Activated CD8-positive, alpha-beta T cell treated with anti-CD3 and anti-CD28 coated beads, Interleukin-2, amount 10 ng/mL, durations not matched to agents 7 days and 5 days (primary cell): Measurements from ENCODE around the gene TLCD3B. TPM values are rescaled to one million over a fixed set of nuclear protein-coding genes. Genes with fewer than 3 reads are reported as not detected.

Experiments
- ATAC-seq: fragments of 150-1000 bp; cut with Tn5 transposase; one replicate; pipeline ENCODE4 v1.10.0; 2021; ENCODE audit warnings: moderate library complexity
- CTCF ChIA-PET: fragments of 350-600 bp; sonication (Branson Sonifier 250); formaldehyde crosslinking; loops from one replicate; lab custom pipeline; 2021; ENCODE audit warnings: antibody characterized with exemption; lab: Charles Lee
- POLR2A ChIA-PET: fragments of 350-600 bp; sonication (Branson Sonifier 250); formaldehyde crosslinking; loops from one replicate; lab custom pipeline; 2021; ENCODE audit warnings: antibody characterized with exemption; lab: Charles Lee
- DNase-seq: peaks from one replicate; pipeline ENCODE4 v3.0.0-alpha.2; 2020
- H3K27ac Mint-ChIP-seq: one replicate; pipeline ENCODE4 v1.8.0; 2021; ENCODE audit warnings: mild to moderate bottlenecking, mixed read lengths
- H3K27me3 Mint-ChIP-seq: one replicate; pipeline ENCODE4 v1.8.0; 2021; ENCODE audit warnings: low read depth, mixed read lengths
- H3K36me3 Mint-ChIP-seq: one replicate; pipeline ENCODE4 v1.8.0; 2021; ENCODE audit warnings: low read depth, mixed read lengths
- H3K4me1 Mint-ChIP-seq: one replicate; pipeline ENCODE4 v1.8.0; 2021; ENCODE audit warnings: low read depth, mixed read lengths
- H3K4me3 Mint-ChIP-seq: one replicate; pipeline ENCODE4 v1.8.0; 2021; ENCODE audit warnings: mild to moderate bottlenecking, mixed read lengths
- H3K9me3 Mint-ChIP-seq: one replicate; pipeline ENCODE4 v1.8.0; 2022; ENCODE audit warnings: mixed read lengths; ENCODE audit not compliant: insufficient read depth
- total RNA-seq, 2 experiments: library from RNA; stranded (reverse); gene quantifications; one replicate each; pipeline ENCODE4 v1.2.3, GENCODE V29; 2021

The TLCD3B gene
- total RNA-seq, 2 experiments from 2014 or later = 4.6 TPM

DNA sequence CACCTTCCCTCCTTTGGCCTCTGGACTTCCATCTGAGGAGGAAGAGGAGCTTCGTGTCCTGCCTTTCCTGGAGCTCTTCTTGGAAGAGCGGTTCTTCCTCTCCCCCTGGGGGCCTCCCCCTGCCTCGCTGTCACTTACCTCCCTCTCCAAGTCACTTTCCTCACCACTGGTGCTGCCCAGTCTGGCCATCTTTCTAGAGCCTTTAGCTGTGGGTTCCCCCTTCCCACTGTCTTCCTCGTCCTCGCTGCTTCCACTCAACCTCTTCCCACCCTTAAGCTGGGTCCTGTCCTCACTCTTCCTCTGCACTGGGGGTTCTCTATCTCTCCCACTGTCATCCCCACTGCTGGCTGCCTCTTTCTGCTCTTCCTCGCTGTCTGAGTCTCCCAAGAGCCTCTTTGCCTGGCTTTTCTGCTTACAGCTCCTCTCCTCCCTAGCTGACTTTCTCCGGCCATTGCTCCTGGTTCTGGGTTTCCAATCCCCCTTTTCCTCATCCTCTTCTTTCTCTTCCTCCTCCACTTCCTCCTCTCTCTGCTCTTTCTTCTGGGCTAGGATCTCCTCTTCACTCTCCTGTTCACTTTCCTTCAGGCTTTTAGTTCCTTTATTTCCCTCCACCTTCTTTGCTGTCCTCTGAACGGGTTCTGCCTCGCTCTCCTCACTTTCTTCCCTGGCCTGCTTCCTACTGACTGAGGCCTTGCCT is 37.0 kb downstream of the TLCD3B start:
- Mint-ChIP-seq H3K27me3 (no peaks in the 10 kb centered on the region), H3K36me3 (peaks cover 55% of the 10 kb centered on the region), H3K27ac (peak overlapping the region; percentile 96), H3K4me3 (peak overlapping the region; percentile 99), H3K4me1 (peaks cover 27% of the 10 kb centered on the region), H3K9me3 (no peaks in the 10 kb centered on the region)
- DNase-seq = no peak
- CTCF ChIA-PET = interaction anchor here (1.5 to 3.0 kb wide), 2 partner anchors 21 to 38 kb away, joined by 3 to 11 read pairs; partner anchors contain the start of gene TAOK2
- POLR2A ChIA-PET = interaction anchor here (0.6 to 5.0 kb wide), 6 partner anchors 8 to 133 kb away, joined by 3 to 48 read pairs (median 6); partner anchors contain the start of genes KCTD13 and TAOK2
- ATAC-seq = no peak

DNA sequence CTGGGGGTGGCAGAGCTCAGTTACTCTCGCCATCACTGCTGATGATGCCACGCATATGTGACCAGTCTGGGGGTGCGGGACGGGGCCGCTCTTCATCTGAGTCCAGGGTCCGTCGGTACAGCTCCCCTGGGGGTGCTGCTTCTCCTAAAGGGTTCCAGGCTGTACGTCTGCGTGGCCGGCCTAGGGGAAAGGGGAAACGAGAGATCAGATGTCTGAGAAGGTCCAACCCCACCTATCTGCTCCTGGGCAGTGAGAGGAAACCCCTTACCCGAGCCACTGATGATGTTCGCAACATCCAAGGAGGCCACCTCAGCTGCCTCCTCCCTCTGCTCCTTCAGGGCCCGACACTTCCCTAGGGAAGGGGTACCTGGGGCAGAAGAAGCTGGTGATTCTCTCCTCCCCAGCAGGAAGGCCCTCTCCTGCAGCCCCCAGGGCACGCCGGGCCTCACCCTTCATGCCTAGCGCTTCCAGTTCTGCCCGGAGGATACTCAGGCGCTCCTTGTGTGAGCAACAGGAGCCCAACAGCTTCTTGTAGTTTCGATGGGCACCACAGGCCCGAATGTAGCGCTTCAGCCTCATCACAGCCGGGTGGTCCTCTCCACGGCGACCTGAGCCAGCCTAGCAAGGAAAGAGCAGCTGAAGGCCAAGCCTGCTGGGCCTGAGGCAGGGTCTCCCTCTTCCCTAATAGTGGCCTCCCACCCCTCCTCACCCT is 37.7 kb downstream of the TLCD3B start:
- ChIA-PET POLR2A (interaction anchor here (1.1 to 5.0 kb wide), 4 partner anchors 11 to 67 kb away, joined by 3 to 48 read pairs (median 10); partner anchors contain the start of genes KCTD13 and TAOK2), CTCF (interaction anchor here (1.5 kb wide), 1 partner anchor 39 kb away, joined by 3 read pairs; no protein-coding TSS in a partner anchor)
- Mint-ChIP-seq H3K27ac (no peak overlapping the region), H3K4me3 (peak overlapping the region; percentile 99), H3K4me1 (peaks cover 25% of the 10 kb centered on the region), H3K36me3 (peaks cover 54% of the 10 kb centered on the region), H3K9me3 (no peaks in the 10 kb centered on the region), H3K27me3 (no peaks in the 10 kb centered on the region)
- ATAC-seq (no peak), DNase-seq (no peak)

DNA sequence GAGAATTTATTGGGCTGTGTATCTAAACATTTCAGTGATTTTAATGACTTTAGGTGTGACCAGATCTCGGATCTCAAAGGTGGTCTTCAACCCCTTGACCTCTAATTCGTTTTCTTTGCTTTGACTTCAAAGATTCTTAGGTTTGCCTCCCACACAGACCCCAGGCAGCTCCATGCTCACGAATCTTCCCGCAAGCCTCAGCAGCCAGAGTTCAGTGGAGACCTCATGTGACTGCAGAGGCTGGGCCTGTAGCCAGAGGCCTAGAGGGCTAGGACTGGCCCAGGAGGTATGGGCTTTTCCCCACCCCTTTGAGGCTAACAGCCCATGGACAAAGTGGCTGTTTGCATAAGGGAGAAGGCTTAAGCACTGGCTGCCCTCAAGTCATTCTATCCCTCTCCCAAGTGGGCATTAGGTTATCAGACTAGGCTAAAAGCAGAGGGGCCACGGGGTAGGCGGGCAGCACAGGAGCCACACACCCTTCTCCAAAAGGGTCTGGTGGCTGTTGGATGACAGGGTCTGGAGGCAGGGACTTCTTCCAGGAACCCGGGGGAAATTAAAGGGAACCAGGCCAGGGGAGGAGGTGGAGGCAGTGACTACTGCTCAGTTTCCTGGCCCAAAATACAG is 38.6 kb downstream of the TLCD3B start:
- POLR2A ChIA-PET = interaction anchor here (1.1 to 5.0 kb wide), 3 partner anchors 10 to 66 kb away, joined by 5 to 48 read pairs (median 14); partner anchors contain the start of genes KCTD13 and TAOK2

GRCh38 chr16:29991571-29991904 is 39.5 kb downstream of the TLCD3B start:
- ChIA-PET POLR2A (interaction anchor here (1.1 kb wide), 1 partner anchor 16 kb away, joined by 4 read pairs; no protein-coding TSS in a partner anchor), CTCF (no interaction called here)
- Mint-ChIP-seq H3K4me1 (peaks cover 15% of the 10 kb centered on the region), H3K36me3 (peaks cover 50% of the 10 kb centered on the region), H3K27me3 (no peaks in the 10 kb centered on the region), H3K9me3 (no peaks in the 10 kb centered on the region), H3K27ac (no peak overlapping the region), H3K4me3 (no peak overlapping the region)
- no peak for DNase-seq
- ATAC-seq = no peak

More for the DNA sequence above, 38.6 kb downstream of the TLCD3B start:
- Mint-ChIP-seq H3K27me3 (no peaks in the 10 kb centered on the region), H3K4me1 (peaks cover 20% of the 10 kb centered on the region), H3K27ac (peak overlapping the region; percentile 46), H3K4me3 (no peak overlapping the region), H3K36me3 (peaks cover 51% of the 10 kb centered on the region), H3K9me3 (no peaks in the 10 kb centered on the region)
- ATAC-seq (no peak), DNase-seq (no peak)
- CTCF ChIA-PET = no interaction called here

DNA sequence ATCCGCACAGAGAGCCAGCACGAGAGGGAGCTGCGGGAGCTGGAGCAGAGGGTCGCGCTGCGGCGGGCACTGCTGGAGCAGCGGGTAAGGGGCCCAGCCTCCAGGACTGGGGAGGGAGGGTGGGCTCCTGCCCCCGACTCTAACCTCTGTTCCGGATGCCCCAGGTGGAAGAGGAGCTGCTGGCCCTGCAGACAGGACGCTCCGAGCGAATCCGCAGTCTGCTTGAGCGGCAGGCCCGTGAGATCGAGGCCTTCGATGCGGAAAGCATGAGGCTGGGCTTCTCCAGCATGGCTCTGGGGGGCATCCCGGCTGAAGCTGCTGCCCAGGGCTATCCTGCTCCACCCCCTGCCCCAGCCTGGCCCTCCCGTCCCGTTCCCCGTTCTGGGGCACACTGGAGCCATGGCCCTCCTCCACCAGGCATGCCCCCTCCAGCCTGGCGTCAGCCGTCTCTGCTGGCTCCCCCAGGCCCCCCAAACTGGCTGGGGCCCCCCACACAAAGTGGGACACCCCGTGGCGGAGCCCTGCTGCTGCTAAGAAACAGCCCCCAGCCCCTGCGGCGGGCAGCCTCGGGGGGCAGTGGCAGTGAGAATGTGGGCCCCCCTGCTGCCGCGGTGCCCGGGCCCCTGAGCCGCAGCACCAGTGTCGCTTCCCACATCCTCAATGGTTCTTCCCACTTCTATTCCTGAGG is 40.0 kb downstream of the TLCD3B start:
- DNase-seq (no peak), ATAC-seq (no peak)
- CTCF ChIA-PET = no interaction called here
- Mint-ChIP-seq H3K27me3 (no peaks in the 10 kb centered on the region), H3K4me3 (no peak overlapping the region), H3K9me3 (no peaks in the 10 kb centered on the region), H3K36me3 (peaks cover 48% of the 10 kb centered on the region), H3K4me1 (peaks cover 15% of the 10 kb centered on the region), H3K27ac (no peak overlapping the region)
- POLR2A ChIA-PET = interaction anchor here (1.1 kb wide), 2 partner anchors 16 to 29 kb away, joined by 3 to 4 read pairs; partner anchors contain the start of gene TMEM219

DNA sequence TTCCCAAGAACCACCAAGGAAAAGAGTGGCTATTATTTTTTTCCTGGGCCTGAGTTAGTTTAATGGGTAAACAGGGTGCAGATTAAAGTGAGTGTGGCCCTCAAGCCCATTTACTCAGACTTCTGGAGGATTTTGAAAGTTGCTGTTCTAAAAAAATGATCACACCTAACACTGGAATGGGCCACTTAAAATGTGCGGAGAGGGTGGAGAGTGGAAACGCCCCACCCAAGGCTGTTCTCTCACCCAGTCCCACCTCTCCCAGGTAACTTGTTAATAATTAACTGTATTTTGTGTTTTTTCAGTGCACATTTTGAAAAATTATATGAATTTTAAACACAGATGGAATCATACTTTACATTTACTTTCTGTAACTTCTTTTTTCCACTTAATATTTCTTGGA is 41.0 kb downstream of the TLCD3B start:
- Mint-ChIP-seq H3K36me3 (peaks cover 53% of the 10 kb centered on the region), H3K27ac (no peak overlapping the region), H3K4me3 (no peak overlapping the region), H3K27me3 (no peaks in the 10 kb centered on the region), H3K9me3 (no peaks in the 10 kb centered on the region), H3K4me1 (peaks cover 13% of the 10 kb centered on the region)
- no peak for DNase-seq
- POLR2A ChIA-PET = interaction anchor here (1.1 kb wide), 2 partner anchors 28 to 64 kb away, joined by 3 read pairs; partner anchors contain the start of genes KCTD13 and TMEM219
- ATAC-seq = no peak
- CTCF ChIA-PET = no interaction called here

DNA sequence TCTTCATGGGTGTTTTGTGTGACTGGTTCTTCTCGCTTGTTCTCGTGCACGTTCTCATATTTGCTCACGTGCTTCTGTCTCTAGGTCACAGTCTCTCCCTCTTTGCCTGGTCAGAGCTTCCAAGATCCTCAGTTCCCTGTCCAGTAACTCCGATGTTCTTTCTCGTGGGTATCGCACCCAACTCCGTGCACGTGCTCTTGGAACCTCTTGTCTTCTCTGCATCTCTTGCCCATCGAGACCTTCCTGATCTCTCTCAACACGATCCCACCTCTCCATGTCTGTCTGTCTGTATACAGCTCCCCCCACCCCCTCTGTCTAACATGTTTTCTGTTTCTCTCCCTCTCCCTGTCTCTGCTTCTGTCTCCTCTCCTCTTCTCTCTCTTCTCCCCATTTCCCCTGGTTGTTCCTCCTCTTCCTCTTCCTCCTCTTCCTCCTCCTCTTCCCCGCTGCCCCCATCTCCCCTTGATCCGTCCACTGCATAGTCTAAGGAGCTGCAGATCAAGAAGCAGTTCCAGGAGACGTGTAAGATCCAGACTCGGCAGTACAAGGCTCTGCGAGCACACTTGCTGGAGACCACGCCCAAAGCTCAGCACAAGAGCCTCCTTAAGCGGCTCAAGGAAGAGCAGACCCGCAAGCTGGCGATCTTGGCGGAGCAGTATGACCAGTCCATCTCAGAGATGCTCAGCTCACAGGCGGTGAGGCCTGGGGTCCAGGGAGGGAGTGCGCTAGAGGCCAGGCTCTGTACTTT is 41.8 kb downstream of the TLCD3B start:
- ChIA-PET CTCF (no interaction called here), POLR2A (interaction anchor here (1.1 kb wide), 2 partner anchors 28 to 63 kb away, joined by 3 read pairs; partner anchors contain the start of genes KCTD13 and TMEM219)
- H3K4me3 Mint-ChIP-seq = no peak overlapping the region
- no peak for ATAC-seq
- no peaks in the 10 kb centered on the region for H3K9me3 Mint-ChIP-seq
- no peaks in the 10 kb centered on the region for H3K27me3 Mint-ChIP-seq
- peaks cover 54% of the 10 kb centered on the region for H3K36me3 Mint-ChIP-seq
- no peak for DNase-seq
- H3K27ac Mint-ChIP-seq = peak overlapping the region; percentile 20
- peaks cover 6% of the 10 kb centered on the region for H3K4me1 Mint-ChIP-seq

- peaks cover 55% of the 10 kb centered on the region for H3K36me3 Mint-ChIP-seq
- no peaks in the 10 kb centered on the region for H3K4me1 Mint-ChIP-seq
- no peak for DNase-seq
- H3K9me3 Mint-ChIP-seq = no peaks in the 10 kb centered on the region
- ATAC-seq = no peak
- no peak overlapping the region for H3K4me3 Mint-ChIP-seq
- CTCF ChIA-PET = no interaction called here
- H3K27ac Mint-ChIP-seq = no peak overlapping the region
- no peaks in the 10 kb centered on the region for H3K27me3 Mint-ChIP-seq
- POLR2A ChIA-PET = no interaction called here
Observed at GRCh38 chr16:29988346-29989075, 42.6 kb downstream of the TLCD3B start.

DNA sequence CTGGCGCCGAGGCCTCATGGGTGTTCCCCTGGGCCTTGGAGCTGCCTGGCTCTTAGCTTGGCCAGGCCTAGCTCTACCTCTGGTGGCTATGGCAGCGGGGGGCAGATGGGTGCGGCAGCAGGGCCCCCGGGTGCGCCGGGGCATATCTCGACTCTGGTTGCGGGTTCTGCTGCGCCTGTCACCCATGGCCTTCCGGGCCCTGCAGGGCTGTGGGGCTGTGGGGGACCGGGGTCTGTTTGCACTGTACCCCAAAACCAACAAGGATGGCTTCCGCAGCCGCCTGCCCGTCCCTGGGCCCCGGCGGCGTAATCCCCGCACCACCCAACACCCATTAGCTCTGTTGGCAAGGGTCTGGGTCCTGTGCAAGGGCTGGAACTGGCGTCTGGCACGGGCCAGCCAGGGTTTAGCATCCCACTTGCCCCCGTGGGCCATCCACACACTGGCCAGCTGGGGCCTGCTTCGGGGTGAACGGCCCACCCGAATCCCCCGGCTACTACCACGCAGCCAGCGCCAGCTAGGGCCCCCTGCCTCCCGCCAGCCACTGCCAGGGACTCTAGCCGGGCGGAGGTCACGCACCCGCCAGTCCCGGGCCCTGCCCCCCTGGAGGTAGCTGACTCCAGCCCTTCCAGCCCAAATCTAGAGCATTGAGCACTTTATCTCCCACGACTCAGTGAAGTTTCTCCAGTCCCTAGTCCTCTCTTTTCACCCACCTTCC is 43.5 kb downstream of the TLCD3B start:
- ChIA-PET CTCF (no interaction called here), POLR2A (interaction anchor here (0.6 kb wide), 1 partner anchor 211 kb away, joined by 3 read pairs; no protein-coding TSS in a partner anchor)
- H3K27ac Mint-ChIP-seq = no peak overlapping the region
- H3K9me3 Mint-ChIP-seq = no peaks in the 10 kb centered on the region
- DNase-seq (no peak), ATAC-seq (no peak)
- no peaks in the 10 kb centered on the region for H3K4me1 Mint-ChIP-seq
- H3K36me3 Mint-ChIP-seq = peaks cover 57% of the 10 kb centered on the region
- H3K27me3 Mint-ChIP-seq = no peaks in the 10 kb centered on the region
- H3K4me3 Mint-ChIP-seq = no peak overlapping the region

DNA sequence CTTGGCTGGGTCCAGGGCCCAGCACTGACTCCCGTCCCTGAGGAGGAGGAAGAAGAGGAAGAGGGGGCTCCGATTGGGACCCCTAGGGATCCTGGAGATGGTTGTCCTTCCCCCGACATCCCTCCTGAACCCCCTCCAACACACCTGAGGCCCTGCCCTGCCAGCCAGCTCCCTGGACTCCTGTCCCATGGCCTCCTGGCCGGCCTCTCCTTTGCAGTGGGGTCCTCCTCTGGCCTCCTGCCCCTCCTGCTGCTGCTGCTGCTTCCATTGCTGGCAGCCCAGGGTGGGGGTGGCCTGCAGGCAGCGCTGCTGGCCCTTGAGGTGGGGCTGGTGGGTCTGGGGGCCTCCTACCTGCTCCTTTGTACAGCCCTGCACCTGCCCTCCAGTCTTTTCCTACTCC is 44.1 kb downstream of the TLCD3B start:
- POLR2A ChIA-PET = interaction anchor here (0.6 kb wide), 1 partner anchor 211 kb away, joined by 3 read pairs; no protein-coding TSS in a partner anchor
- DNase-seq = no peak

More for the DNA sequence above, 44.1 kb downstream of the TLCD3B start:
- Mint-ChIP-seq H3K4me1 (no peaks in the 10 kb centered on the region), H3K9me3 (no peaks in the 10 kb centered on the region), H3K4me3 (no peak overlapping the region), H3K27me3 (no peaks in the 10 kb centered on the region), H3K27ac (no peak overlapping the region), H3K36me3 (peaks cover 59% of the 10 kb centered on the region)
- no peak for ATAC-seq
- CTCF ChIA-PET = no interaction called here
